NCI-H82 (cell line): ENCODE measurements around the gene NDUFAF8.

Experiments used
- DNase-seq: peaks from one replicate; lab custom pipeline; 2025; lab: John Stamatoyannopoulos, UW

The NDUFAF8 gene

DNA sequence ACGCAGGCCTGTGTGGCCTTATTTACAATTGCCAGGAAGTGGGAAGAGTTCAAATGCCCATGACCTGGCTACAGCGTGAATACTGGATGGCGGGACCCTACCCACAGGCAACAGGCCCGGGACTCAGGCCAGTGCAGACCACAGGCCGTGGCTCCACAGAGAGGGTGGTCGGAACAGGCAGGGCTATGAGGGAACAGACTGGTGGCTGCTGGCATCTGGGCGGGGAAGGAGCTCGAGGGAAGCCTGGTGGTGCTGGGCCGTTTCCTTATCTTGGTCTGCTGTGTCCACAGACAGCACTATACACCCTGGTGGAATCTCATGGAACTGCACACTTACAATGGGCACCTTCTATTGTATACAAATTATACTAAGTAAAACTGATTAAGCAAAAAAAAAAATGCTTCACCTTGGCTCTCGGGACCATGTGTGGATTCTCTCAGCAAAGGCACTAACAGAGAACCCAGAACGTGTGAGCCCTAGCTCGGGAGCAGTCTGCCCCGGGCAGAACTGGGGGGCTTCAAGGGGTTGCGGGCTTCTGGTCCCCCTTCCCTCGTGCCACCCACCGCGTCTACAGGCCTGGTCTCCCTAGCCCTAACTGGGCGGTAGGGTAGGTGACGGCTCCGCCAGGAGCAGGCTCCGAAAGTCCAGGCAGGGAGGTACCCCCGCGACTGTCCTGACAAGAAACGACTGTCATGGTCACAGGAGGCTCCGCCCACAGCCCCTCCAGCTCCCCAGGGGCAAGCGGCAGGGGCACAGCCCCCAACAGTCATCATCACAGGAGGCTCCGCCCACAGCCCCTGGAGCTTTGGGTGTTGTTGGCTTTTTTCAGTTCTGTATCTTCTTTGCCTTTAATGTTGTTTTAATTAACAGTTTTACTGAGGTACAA, 38.2 kb upstream of the NDUFAF8 start:
- DNase-seq, result peak; percentile 80

DNA sequence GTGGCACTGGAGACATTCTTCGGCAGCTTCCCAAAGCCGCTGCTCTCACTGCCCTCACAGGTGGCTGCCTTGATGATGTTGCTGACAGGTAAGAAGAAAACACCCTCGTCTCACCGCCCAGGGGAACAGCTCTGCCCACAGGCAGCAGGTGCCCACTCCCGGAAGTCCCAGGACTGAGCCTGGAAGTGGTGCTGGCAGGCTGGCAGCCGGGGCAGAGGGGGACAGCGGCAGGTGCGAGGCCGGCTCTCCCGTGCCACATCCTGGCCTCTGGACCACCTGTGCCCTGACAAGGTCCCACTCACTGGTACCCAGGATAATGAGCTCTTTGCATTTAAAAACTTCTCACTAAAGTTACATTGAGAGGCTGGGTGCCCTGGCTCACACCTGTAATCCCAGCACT, 36.8 kb upstream of the NDUFAF8 start:
- no peak for DNase-seq

DNA sequence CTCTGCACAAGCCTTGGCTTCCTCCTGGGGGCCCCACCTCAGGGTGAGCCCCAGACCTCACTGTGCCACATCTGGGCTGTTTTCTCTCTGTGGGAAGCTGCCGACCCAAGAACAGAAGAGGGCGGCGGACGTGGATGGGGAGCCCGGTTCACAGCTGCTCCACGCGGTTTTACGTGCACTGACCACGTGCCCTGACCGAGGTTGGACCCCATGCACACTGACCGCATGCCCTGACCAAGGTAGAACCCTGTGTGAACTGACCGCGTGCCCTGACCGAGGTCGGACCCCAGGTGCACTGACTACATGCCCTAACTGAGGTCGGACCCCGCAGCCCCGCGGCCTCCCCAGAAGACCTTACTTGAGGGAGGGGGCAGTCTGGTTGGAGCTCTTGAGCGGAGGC, 36.0 kb upstream of the NDUFAF8 start:
- DNase-seq, result no peak

DNA sequence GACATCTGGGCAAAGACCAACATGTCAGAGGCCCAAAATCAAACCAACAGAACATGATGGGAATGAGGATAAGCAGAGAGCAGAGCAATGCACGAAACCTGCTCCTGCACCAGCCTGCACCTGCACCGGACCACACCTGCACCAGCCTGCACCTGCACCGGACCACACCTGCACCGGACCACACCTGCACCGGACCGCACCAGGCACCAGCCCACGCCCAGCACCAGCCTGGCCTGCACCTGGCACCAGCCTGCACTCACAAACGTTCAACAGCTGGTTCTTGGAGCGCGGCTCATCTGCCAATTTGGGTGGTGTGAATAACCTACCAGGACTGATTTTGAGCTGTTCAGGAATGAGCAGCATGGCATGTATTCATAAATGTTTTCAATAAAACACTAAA, 34.5 kb upstream of the NDUFAF8 start:
- DNase-seq, result no peak

DNA sequence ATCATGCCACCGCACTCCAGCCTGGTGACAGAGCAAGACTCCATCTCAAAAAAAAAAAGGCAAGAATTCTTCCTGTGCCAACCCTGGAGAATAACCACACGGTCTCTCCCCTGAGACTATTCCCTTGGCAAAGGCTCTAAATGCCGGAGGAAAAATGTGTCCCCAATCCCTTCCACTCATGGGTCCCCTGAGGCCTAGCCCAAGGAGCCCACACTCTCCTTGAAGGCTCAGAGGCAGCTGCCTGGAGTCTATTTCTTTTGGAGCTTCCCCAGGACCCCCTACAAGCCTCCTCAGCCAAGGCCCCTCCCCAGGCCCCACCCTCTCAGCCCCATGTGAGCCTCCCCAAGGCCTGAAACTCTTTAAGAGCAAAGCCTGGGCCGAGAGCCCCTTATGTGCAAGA, 33.0 kb upstream of the NDUFAF8 start:
- DNase-seq, result no peak

DNA sequence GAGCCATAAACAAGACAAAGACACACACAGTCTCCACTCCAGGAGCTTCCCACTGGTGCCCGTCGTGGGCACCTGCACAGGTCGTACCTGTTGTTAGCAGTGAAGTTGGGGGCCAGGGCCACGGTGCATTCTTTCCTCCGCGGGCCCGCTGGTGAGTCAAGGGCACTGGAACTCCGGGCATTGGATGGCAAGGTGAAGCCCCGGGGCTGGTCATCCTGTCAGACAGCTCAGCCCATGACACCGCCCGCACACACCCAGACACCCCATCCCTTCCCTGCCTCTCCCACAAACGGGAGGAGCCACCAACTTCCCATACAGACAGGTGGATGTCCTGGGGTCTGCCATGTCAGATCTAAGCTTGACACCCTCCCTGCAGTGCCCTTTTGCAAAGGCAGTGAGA, 32.5 kb upstream of the NDUFAF8 start:
- no peak for DNase-seq

DNA sequence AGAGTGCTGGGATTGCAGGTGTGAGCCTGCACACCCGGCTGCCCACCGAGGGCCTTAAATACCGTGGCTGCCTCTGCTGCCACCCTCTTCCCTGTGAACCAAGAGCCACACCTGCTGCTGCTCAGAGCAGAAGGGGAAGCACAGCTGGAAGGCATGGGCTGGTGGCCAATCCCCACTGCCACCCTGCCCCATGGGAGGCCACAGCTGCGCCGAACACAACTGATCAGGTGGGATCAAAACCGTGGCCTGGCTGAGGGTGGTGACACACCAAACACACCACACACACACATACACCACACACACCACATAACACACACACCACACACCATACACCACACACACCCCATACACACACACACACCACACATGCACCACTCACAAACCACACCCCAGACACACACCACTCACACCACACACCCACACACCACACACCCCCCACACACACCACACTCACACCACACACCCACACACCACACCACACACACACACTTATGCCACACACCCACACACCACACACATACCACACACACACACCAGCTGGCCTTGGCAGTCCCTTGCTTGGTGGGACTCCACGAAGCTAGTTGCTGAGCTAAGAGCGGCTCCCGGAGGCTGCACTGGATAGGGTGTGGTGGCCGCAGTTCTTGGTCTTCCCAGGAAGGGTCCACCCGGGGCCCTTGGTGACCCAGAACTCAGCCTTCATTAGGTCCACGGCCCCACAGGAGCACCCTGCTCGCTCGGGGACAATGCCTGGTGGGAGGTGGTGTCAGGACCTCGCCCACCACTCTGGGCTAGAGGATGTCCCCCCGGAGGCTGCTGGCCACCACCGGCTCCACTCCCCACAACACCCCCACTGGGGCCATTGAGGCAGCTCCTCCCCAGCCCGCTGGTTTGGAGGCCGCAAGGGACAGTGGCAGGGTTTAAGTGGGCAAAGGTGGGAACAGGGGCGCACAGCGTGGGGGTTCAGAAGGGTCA, 31.2 kb upstream of the NDUFAF8 start:
- no peak for DNase-seq

DNA sequence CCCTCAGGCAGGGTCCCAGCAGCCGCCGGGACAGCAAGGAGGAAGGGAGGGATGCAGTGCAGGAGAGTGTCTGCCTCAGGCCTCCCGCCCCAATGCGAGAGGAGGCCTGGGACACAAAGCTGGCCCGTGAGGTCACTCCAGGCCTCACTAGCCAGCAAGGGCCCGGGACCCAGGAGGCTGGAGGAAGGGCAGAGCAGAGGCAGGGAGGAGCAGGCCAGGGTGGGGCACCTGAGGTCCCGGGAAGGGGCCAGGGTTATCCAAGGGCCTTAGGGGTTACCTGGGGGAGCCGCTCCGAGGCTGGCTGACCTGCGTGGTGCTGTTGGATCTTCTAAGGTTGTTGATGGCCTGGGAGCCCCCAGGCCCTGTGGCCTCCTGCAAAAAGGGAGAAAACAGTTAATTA, 30.5 kb upstream of the NDUFAF8 start:
- DNase-seq, result no peak

DNA sequence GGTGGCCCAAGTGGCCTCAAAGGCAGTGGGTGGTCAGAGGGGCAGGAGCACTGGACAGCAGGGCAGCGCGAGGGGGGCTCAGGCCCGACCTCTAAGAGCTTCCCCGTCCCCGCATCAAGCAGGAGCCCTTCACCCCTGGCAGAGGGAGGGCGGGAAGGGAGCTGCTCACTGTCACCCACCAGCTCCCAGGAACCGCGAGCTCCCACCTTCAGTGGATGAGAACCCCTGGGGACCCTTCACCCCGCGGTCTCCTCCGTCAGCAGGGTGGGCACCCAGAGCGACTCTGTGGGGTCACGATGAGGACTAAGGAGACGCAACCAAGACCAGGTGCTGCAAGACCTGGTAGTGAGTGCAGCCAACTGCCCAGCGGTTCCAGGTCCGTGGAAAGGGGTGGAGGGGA, 30.0 kb upstream of the NDUFAF8 start:
- no peak for DNase-seq

DNA sequence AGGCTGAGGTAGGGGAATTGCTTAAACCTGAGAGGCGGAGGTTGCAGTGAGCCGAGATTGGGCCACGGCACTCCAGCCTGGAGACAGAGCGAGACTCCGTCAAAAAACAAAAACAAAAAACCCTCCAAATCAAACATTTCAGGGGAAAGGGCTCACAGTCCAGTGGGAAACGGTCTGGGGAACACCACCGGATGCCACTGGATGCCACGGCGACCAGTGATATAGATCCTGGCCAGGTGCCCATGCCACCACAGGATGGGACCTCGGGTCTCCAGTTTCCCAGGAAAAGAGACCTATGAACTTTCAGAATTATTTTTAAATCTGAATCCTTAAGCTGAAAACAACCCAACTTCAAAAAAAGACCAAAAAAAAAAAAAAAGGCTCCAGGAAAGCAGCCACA, 28.7 kb upstream of the NDUFAF8 start:
- DNase-seq, result no peak

DNA sequence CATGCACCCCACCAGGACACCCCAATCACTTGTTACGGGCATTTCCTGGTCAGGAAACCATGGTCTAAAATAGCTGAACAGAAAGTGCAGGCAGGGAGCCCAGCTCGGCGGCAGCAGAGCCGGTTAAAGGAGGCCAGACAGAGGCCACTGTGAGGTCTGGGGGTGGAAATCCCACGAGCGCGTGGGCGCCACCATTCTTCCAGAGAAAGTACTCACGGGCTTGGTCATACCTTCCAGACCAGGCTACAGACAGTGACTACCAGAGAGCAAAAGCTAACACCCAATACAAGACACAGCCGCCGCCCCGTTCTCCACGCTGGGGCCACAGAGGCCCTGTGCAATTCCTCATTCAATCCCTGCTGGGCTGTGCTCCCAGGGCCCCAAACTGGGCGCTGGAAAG, 28.2 kb upstream of the NDUFAF8 start:
- no peak for DNase-seq

DNA sequence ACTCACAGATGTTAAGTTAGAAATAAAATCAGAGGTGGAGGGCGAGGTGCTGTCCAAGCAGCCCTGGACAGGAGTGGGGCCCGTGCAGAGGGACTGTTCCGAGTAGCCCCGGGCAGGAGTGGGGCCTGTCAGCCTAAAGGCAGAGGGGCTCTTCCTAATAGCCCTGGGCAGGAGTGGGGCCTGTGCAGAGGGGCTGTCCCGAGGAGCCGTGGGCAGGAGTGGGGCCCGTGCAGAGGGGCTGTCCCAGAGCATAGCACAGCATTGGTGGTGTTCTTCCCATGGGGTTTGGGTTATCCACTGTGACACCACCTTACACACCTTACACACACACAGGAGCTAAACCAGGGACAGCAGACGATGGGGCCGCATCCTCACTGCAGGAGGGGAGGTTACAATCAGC, 26.8 kb upstream of the NDUFAF8 start:
- no peak for DNase-seq

DNA sequence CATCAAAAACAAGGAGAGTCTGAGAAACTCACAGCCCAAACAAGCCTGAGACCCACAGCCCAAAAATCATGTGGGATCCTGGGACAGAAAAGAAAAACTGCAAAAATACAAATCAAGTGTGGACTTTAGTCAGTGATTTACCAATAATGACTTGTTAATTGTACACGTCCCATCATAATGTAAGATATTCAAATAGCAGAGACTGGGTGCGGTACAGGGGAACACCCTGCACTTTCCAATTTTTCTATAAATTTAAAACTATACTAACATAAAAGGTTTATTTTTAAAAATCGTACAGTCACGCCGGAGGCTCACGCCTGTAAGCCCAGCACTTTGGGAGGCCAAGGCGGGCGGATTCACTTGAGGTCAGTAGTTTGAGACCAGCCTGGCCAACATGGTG, 25.1 kb upstream of the NDUFAF8 start:
- no peak for DNase-seq

DNA sequence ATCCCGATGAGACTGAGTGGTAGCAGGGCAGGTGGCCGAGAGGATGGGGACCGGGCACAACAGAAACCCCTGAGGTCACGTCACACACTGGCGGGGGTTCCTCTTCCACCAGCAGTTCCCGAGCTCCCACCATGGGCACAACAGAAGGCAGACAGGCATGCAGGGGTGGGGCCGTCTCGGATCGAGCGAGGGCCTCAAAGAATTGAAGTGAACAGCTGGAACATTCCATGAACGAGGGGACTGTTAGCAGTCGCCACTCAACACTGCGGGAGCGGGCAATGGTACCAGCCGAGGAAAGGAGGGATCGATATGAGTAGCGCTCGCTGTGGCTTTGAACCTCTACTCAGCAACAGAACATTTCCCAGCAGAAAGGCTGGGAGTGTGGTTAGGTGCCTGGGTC, 21.6 kb upstream of the NDUFAF8 start:
- no peak for DNase-seq

DNA sequence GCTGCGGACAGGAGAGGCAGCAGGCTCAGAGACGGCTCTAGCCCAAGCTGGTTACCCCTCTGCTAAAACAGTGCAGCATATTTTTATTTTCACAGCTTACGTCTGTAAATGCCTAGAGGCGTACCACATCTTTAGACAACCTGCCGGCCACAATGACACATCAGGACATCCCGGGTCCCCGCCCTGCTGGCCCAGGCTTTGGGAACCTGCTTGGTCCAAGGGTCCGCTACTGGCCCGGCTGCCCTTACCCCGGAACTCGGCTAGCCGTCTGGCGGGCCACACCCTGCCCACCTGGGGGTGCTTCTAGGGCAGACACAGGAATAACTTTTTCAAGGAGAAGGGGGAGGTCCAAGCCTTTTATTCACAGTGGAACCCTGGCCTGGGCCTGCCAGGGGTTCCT, 20.7 kb upstream of the NDUFAF8 start:
- no peak for DNase-seq

DNA sequence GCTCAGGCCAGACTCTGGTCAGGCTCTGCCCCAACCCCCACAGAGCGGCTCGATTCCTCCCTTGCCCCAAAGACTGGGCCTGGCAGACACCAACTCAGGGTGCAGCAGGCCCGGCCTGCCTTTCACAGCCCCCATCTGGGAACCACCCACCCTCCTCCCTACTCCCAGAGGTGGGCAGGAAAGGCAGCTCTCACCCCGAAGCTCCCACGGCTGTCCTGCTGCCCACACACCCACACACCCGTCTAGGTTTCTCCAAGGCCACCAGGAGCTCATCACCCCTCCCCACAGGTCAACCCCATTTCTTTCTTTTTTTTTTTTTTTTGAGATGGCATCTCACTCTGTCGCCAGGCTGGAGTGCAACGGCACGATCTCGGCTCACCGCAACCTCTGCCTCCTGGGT, 20.1 kb upstream of the NDUFAF8 start:
- no peak for DNase-seq

DNA sequence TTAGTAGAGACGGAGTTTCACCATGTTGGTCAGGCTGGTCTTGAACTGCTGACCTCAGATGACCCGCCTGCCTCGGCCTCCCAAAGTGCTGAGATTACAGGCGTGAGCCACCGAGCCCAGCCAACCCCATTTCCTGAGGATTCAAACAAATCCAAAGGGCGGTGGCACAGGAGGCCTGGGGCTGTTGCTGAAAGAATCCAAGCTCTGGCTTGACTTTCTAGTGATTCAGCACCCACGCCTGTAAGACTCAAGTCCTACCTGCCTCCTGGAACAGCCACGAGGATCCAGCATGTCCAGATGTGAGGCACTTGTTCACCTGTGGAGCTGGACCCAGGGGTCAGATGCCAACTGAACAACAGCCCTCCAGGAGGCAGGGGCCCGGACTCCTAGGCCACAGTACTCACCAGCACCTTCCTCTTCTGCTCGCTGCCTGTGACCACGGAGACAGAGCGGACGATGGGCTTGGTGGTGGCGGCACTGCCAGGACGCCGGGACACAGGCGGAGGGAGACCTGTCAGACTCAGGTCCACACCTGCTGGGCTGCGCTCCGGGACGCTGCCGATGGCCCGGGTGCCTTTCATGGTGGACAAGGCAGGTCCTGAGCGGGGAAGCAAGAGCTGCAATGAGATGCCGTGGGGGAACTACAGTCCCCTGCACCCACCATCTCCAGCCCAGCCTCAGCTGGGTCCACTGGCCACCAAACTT, 19.5 kb upstream of the NDUFAF8 start:
- no peak for DNase-seq

DNA sequence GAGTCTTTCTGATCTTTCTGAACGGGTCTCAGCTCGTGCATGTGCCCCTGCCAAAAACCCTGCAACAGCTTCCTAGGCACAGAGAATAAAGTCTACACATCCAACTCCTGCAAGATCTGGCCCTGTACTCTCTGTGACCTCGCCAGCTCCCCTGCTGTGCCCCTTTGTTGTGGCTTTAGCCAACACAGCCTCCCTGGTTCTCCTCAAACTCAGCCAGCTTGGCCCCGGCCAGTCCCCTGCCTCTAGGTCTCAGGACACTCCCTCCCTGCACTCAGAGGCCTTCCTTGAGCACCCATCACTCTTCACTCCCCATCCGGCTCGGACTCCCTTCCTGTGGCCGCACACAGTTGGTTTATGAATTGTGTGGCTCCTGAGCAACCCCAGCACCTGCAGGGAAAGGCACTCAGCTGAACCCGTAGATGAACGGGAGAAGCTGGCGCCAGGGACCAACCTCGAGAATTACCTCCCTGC, 17.7 kb upstream of the NDUFAF8 start:
- DNase-seq, result no peak

DNA sequence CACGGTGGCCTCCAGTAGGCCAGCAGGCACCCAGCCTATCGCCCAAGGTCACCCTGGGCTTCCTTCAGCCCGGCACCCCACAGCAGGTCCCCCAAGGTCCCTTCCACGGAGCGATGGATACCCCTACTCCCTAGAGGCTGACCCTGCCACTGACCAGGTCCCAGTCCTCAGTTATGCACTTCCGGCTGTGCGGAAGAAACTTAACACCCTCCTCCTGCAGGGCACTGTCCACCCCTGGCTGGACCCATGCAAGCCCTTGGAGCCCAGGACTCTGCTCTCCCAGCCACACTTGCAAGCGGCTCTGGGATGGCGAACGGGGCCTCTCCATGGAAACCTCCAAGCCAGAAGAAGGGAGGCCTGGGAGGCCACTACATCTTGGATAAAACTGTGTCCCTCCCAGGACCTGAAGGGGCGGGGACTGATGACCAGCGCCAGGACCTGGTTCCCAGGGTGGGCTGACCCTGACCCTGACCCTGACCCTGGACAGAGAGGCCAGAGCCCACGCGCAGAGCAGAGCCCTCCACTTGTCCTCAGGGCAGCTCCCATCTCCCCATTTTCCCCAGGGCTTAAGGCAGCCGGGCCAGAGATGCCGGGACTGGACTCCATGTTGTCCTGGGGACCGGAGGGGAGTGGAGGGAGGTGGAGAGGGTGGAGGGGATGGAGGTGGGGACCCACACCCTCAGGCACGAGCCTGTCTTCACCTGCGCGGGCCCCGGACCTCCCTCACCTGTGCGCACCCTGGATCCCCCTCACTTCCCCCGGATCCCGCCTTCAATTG, 17.1 kb upstream of the NDUFAF8 start:
- peak; percentile 25 for DNase-seq

DNA sequence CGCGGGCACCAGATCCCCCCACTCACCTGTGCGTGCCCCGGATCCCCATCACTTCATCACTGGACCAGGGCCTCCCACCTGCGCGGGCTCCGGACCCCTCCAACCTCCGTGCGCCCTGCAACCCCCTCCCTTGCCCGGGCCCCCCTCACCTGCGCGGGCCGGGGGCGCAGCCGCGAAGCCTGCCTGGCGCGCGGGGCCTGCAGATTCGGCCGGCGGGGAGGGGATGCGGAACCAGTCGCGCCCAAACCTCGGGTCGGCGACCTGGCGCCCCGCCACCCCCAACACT, 16.6 kb upstream of the NDUFAF8 start:
- DNase-seq, result no peak

DNA sequence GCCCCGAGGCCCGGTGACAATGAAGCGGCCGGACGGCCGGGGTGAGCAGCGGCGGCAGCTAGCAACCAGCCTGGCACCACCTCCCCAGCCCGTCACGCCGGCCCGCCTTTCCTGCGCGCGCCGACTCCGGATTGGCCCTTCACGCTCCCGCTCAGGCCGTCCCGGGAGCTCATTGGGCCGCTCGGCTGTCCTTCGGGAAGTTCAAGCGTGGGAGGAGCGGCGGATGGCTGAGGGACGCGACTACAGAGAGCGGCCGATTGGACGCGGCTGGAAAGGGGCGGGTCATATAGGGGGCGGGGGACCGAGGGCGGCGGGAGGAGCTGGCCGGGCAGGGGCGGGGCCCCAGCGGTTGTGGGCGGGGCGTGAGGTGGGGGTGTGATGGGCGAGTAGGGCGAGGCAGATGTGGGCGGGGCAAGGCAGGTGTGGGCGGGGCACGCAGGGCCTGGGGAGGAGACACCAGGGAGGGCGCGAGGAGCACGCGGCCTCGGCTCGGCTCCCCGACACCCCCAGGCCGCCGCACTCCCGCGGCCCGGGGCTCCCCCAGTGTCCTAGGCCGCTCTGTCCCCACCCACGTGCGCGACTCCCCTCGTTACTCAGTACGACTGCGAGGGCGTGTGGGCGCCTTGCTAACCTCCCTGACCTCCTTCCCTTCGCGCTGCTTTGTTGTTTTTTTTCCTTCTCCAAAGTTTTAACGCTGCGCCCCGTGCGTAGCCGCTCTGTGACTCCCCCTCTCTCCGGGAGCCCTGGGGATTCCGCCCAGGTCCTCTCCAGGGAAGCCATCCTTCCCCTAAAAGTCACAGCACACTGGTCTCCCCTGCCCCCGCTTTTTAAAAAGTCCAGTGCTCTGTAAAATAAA, 16.0 kb upstream of the NDUFAF8 start, which contains the start of gene CEP131:
TSS of gene CEP131 (minus strand) at position 60 of the 856 bp plus-strand sequence. CDS start 2,909 bp downstream, outside the sequence.
- DNase-seq, result peak; percentile 99
